Measurements from ENCODE around the gene KIAA1217.

- TF ChIP-seq CTCF (IDR thresholded peaks at IDR 0.05) (no peak), POLR2A (IDR thresholded peaks at IDR 0.05; ENCODE audit: low read depth) (no peak), POLR2AphosphoS5 (IDR thresholded peaks at IDR 0.05) (no peak), EP300 (IDR thresholded peaks at IDR 0.05) (no peak)
These were observed 29.0 kb downstream of the KIAA1217 start for GRCh38 chr10:24237801-24238395.

Data from esophagus muscularis mucosa (tissue), 4 donors.